PC-9 (cell line): ENCODE data around the gene SLC12A9.

Experiments used
- CTCF ChIP-seq: fragments of 200-600 bp; sonication (generic); conservative IDR thresholded peaks from 2 replicates; pipeline ENCODE4 v1.6.1; 2017; ENCODE audit warnings: mixed run types, antibody characterized with exemption, mild to moderate bottlenecking, moderate library complexity
- EZH2 ChIP-seq: fragments of 200-600 bp; sonication (generic); IDR thresholded peaks from 2 replicates; pipeline ENCODE4 v1.8.0; 2017; ENCODE audit warnings: antibody characterized with exemption, low read depth

GRCh38 chr7:100802951-100803350, 49.6 kb upstream of the SLC12A9 start:
- TF ChIP-seq EZH2 (no peak), CTCF (no peak)
